GM21367 (cell line): Measurements from ENCODE around the gene CD79B.
"Not testable (repeated sequence)": the region's sequence is repeated elsewhere in the genome, so short reads cannot be mapped to it uniquely, and the experiment has no call there.

ENCODE experiments used
- ATAC-seq: cut with Tn5 transposase; IDR thresholded peaks from one replicate; pipeline ENCODE4 v1.9.1; 2021; ENCODE audit not compliant: unreplicated experiment

Gene CD79B

DNA sequence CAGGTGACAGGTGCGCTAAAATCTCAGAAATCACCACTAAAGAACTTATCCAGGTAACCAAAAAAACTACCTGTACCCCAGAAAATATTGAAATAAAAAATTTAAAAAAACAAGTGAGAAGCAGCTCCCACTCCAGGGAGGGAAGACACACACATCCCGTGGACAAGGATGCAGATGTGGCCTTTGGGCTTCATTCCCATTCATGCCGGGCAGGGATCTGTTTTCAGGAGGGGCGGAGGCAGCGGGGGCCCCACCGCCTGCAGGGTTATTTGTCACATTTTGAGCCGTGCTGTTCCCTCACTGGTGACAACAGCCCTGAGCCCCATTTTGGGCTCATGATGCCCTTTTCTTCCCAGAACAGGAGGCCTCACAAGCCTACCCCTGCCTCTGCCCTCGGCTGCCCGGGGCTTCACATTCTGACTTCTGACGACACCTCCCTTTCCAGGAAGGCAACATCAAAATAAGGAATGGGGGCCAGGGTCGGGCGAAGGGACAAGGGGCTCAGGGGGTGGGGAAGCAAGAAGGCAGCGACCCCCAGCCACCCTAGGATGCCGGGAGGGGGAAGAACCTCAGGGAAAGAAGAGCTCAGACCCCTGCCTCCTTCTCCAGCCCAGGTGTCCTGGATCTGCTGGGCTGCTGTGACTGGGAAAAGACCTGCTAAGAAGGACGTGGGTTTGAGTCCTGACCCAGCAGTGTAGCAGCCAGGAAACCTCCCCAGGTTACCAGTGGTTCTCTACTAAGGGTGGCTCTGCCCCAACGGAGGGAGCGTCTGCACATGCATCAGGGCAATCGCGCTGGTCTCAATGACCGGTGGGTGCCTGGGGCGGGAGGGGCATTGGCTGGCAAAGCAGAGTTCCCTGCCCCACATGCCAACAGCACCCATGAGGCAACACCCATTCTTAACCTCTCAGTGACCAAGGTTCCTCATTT, 2.3 kb upstream of the CD79B start:
- ATAC-seq = no peak

DNA sequence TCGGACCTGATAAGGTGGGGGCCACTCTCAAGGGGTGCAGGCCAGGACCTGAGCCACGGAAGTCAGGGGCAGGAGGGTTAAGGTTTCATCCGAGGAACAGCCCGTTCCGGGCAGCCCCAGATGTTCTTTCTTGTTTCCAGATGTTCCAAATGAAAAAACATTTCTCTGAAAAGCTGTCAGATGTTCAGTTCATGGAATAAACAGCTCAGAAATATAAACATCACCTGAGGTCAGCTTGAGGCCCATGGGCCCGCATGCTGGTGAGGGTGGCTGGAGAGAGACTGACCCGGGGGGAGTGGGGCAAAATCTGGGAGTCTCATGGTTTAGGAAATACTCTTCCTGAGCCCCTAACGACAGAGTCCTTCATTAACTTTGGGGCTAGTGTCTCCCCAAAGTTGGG, 1.5 kb upstream of the CD79B start:
- no peak for ATAC-seq

DNA sequence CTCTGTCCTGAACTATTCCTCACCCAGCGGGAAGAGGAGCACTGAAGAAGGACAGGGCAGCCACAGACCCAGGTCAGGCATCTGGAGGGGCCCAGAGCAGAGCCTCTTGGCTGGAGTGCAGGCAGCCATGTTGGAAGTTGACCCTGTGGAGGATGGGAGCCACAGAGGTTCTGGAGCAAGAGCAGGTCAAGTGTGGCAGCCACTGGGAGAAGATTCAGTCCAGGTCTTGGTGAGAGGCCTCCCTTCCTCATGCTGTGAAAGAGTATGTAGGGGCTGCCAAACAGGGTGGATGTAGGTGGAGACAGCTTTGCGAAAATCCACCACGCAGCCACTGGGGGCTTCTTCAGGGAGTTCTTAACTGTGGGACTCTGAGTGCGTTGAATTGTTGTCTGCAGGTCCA, 590 bp upstream of the CD79B start:
- peak; percentile 4 for ATAC-seq

DNA sequence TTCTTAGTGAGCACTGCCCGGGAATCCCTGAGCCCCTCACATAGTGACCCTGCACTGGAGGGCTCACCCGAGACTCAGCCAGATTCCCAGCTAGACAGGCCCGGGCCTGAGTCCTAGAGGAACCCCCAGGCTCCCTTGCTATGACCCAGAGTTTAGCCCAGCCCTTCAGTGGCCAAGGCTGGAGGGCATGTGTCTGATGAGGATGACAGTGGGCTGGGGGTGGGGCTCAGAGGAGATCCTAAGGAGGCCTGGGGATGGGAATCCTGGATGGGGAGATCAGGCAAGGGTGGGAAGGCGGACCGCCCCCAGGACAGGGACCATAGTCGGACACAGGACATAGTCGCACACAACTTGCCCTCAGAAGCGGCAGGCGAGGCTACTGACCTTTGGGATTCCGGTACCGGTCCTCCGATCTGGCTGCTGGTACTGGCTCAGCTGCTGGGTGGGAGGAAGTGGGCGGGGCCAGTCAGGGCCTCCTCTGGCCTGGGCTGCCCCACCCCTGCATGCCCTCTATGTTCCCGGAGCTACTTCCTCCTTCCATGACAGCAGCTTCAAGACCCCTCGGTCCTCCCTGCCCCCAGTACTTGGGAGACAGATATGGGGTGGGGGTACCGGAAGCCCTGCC, 1.1 kb downstream of the CD79B start:
- no peak for ATAC-seq

DNA sequence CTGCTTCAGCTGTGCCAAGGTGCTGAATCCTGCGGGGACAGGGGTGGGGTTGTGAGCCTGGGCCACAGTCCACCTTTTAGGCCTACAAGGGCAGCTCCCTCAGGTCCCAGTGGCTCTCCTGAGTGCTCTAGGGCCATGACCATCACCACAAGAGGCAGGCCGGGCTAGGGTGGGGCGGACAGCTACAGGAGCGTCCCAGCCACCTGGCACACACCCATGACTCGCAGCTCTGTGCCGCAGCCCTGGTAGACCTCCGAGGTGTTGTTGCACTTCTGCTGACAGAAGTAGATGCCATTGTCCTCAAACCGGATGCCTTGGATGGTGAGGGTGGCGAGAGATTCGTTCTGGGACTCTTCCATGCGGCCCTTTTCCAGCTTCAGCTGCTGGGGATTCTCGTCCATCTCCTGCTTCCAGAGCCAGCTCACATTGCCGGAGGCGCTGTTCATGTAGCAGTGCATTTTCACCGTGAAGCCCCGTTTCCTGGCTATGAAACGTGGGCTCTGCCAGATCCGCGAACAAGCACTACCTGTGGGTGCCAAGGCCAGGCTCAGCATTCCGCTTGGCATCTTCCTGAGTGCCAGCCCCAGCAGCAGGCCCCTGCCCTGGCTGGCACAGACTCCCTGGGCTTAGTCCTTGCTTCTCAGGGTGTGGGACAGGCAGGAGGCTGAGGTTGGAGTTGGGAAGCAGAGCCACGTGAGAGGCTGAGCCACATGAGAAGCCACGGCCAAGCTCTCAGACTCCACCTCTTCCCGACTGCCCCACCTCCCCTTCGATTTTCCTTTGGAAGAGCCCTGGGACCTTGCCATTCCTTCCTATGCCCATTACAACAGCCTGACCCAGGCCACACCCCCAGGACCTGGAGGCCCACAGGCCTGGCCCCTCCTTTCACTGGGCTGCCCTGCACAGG, 2.0 kb downstream of the CD79B start:
- ATAC-seq = no peak

DNA sequence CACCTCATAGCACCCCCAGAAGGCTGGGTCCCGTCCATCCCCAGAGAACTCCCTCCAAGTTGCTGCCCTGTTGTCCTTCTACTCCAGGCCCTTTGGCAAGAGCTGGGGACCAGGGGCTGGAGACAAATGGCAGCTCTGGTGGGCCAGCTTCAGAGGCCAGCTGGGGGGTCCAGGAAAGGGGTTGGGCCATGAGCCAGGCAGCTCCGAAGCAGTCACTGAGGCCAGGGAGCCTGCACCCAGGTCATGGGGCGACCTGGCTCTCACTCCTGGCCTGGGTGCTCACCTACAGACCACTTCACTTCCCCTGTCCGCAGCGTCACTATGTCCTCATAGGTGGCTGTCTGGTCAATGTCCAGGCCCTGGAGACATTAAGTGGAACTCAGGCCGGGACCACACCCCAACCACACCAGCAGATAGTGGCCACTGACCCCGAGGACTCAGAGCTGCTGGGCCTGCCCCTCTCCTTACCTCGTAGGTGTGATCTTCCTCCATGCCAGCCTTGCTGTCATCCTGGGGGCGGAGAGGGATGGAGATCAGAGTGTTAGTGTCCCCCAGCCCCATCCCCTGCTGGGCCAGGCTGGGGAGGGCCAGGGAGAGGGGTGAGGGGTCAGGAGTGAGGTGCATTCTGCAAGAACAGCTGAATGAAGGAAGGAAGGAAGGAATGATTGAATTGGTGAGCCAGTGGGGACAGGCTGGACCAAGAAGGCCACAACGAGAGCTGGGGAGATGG, 3.0 kb downstream of the CD79B start:
- no peak for ATAC-seq

DNA sequence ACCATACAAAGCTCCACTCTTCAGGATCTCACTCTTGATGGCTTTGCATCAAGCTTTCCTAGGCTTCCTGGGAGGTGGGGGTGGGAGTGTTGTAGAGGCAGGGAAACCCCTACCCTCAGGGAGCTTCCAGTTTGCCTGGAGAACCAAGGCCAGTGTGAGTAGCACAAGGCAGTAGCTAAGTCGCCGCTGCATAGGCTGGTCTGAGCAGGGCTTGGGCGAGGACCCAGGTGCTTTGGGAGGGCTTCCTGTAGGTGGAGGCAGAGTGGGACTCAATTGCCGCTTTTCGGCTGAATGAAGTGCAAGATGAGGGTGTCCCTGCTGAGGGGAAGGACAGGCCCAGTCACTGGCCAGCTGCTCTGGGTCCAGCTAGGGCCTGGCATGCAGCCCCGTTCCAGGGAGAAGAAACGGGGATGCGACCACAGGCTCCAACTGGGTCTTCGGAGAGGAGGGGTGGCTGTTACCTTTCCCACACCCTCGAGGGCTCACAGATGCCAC, 3.9 kb downstream of the CD79B start:
- no peak for ATAC-seq

DNA sequence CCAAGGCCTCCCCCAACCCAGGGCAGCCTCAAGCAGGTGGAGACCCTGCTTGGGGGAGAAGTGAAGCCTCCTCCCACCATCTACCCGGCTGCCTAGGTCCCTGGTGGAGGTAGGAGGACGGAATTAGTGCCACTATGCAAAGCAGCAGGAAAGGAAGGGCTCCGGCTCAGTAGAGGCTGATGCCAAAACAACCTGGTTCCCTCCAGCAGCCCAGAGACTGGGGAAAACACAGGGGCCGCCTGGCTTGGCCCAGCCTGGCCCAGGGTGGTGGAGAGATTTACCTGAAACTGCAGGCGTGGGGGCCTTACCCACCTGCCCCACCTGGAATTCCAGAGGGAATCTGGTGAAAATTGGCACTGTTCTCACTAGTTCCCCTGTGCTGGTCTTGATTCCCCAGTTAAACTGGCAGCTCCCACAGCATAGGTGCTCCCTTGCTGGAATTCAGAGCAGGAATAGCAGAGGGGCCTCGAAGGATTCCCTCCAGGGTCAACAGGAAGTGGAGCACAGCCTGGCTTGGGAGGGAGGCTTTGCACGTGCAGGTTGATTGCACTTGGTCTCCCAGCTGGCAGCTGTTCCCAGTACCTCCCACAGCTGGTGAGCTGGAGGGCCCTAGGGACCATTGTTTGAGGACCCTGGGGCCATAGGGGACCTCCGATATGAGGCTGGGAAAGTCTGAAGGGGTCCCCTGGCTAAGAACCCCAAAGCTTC, 4.5 kb downstream of the CD79B start:
- no peak for ATAC-seq

DNA sequence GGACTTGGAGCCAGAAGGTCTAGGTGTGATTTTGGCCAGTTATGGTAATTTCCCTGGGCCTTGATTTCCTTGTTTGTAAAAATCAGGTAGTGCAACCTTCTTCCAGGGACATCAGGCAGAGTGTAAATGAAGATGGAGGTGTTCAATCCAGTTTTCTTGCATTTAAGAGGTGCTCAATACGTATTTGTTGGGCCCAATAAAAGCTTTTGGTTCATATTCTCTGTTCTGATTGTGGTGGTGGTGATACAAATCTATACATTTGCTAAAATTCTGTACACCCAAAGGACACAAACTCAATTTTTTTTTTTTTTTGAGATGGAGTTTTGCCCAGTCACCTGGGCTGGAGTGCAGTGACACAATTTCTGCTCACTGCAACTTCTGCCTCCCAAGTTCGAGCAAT, 6.0 kb downstream of the CD79B start:
- ATAC-seq = no peak

DNA sequence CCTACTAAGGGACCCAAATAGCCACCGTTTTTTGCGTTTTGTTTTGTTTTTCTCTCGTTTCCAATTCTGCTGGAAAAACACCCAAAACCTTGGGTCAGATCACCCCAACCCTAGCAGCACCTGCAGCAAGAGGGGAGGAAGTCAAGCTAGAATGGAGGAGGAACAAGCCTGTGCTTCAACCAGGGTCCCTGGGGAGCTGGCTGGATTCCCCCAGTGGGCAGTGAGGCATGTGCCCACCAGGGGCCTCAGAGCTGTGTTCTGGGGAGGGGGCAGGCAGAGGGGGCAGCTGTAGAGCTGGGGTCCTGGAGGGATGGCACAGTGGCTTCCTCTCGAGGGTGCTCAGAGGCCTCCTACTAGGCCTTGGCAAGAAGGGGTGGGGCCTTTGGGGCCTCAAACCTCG, 6.5 kb downstream of the CD79B start:
- ATAC-seq = no peak

DNA sequence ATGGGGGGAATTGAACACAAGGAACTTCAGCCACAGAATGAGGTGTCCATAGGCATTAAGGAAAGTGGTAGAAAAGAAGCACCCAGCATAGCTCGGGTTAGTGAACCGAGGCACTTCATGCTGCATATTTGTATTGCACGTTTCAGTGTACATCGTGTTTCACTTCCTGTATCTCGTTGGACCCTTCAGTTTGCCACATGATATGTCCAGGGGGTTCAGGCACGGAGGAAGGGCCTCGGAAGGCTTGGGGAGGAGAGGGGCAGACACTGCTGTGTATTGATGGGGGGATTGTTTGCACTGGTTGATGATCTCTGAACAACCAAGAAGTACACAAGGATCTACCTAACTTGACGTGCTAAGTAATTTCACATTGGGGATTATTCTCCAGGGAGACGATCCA, 9.7 kb downstream of the CD79B start:
- peak; percentile 47 for ATAC-seq

DNA sequence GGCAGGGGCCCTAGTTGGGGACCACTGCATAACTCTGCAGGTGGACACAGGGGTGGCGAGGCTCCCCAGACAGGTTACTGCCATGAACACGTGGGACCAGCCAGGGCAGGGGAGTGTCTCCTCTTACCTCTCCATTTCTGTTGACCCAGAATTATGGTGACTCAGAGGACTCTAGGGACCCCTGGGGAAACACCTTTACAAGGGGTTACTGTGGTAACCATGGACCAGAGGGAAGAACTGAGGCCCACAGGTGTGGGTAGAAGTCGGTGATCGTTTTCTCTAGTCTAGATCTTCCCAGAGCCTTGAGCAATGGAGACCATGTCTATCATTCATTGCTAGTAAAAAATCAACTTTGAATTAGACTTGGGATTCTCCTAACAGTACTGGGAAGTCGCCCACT, 11.4 kb downstream of the CD79B start:
- not testable (repeated sequence) for ATAC-seq

DNA sequence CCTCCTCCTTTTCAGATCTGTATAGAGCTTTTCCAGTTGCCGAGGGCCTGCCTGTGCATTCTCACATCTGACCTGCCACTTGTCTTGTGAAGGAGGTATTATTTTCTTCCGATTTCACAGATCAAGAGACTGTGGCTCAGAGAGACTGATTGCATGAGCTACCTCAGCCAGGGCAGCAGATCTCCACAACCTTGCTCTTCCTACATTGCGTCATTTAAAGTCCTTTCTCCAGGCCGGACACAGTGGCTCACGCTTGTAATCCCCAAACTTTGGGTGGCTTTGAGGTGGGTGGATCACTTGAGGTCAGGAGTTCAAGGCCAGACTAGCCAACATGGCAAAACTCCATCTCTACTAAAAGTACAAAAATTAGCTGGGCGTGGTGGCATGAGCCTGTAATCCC, 12.1 kb downstream of the CD79B start:
- ATAC-seq = not testable (repeated sequence)

DNA sequence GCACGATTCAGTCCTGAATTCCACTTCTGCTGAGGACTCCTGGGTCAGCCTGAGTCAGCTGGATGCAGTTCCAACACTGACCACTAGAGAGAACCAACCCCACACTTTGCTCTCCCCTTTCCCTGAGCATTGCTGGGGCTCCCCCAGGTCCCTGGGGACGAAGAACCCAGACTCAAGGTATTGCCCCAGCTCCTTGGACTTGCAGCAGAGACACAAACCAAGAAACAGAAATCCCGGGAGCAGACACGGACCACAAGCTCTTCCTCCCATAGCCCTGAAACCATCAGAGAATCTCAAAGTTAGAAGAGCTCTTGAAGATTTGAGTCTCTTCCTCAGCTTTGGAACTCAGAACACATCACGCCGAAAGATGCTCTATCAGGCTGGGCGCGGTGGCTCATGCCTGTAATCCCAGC, 12.8 kb downstream of the CD79B start:
- ATAC-seq = no peak

DNA sequence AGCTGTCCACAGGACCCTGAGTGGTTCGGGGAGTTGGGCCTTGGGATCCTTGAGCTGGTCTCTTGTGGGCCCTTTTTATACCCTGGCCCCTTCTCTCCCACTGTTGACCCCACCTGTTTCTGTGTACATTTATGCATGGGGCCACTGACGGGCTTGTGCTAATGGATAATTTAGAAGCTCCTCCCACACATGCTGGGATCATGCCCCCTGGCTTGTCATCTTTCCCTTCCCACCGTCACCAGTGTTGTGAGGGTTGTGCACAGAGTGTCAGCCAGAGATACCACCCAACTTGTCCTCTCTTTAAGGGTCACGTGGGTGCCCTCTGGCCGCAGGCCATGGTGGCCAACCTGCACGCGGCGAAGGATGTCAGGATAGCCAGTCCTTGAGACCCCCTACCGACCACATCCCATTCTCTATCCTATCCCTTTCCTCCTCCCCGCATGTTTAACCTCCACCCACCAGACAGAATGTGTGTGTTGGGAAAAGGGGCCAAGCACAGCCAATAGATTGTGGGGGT, 13.3 kb downstream of the CD79B start, which contains the start of gene GH1:
TSS of gene GH1 (minus strand) at position 51 of the 517 bp plus-strand sequence. CDS start 63 bp downstream, outside the sequence.
- ATAC-seq = not testable (repeated sequence)

DNA sequence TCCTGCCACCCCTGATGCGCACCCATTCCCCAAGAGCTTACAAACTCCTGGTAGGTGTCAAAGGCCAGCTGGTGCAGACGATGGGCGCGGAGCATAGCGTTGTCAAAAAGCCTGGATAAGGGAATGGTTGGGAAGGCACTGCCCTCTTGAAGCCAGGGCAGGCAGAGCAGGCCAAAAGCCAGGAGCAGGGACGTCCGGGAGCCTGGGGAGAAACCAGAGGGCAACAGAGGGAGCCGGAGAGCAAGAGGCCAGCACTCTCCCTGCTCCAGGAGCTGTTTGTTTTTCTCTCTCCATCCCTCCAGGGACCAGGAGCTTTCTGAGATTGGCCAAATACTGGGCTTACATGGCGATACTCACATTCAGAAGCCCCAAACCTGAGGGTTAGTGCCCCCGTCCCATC, 13.8 kb downstream of the CD79B start:
- no peak for ATAC-seq

DNA sequence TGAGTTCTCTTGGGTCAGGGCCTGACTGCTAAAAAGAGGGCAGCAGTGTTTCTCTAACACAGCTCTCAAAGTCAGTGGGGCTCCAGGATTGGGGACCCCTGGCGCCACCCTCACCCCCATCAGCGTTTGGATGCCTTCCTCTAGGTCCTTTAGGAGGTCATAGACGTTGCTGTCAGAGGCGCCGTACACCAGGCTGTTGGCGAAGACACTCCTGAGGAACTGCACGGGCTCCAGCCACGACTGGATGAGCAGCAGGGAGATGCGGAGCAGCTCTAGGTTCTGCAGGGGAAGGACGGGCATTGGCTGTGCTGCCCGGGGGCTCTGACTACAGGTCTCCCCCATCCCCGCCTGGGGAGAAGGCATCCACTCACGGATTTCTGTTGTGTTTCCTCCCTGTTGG, 14.5 kb downstream of the CD79B start:
- ATAC-seq = no peak

DNA sequence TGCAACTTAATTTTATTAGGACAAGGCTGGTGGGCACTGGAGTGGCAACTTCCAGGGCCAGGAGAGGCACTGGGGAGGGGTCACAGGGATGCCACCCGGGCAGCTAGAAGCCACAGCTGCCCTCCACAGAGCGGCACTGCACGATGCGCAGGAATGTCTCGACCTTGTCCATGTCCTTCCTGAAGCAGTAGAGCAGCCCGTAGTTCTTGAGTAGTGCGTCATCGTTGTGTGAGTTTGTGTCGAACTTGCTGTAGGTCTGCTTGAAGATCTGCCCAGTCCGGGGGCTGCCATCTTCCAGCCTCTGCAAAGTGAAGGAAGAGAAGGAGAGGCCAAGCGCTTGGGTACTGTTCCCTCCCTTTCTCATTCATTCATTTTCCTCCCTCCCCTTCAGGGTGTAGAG, 14.9 kb downstream of the CD79B start:
- ATAC-seq = not testable (repeated sequence)

DNA sequence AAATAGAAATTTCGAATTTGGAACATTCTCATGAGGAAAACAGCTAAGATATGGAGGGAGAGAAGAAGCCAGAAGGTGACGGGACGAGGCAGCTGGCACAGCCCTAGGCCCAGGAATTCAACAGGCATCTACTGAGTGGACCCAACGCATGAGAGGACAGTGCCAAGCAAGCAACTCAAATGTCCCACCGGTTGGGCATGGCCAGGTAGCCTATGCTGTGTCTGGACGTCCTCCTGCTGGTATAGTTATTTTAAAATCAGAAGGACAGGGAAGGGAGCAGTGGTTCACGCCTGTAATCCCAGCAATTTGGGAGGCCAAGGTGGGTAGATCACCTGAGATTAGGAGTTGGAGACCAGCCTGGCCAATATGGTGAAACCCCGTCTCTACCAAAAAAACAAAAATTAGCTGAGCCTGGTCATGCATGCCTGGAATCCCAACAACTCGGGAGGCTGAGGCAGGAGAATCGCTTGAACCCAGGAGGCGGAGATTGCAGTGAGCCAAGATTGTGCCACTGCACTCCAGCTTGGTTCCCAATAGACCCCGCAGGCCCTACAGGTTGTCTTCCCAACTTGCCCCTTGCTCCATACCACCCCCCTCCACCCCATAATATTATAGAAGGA, 15.5 kb downstream of the CD79B start:
- ATAC-seq = no peak
